Kidney (tissue), 14 donors: ENCODE results near the gene LOXL1. TPM values are rescaled to one million over a fixed set of nuclear protein-coding genes. Genes with fewer than 3 reads are reported as not detected.

Source experiments
- DNase-seq, 5 donors: peaks; one replicate each; pipeline ENCODE4 v3.0.0-alpha.2; 2013 to 2020
- FAIRE-seq: peaks from 2 replicates; lab custom pipeline; 2012; peaks lifted over from hg19 to GRCh38; lab: Jason Lieb, UNC
- H3K27ac ChIP-seq, 2 donors: one replicate each; pipeline ENCODE4 v1.7.0; 2013; ENCODE audit warnings: low read depth in 2 of 2, low read length in 2 of 2, inconsistent platforms in 1 of 2
- H3K27me3 ChIP-seq: one replicate; pipeline ENCODE4 v1.7.1; 2013; ENCODE audit warnings: low read length, inconsistent platforms; ENCODE audit not compliant: control insufficient read depth, insufficient read depth
- H3K36me3 ChIP-seq, 3 donors: one replicate each; pipeline versions ENCODE4 v1.7.0 to v1.7.1; 2013; ENCODE audit warnings: low read length in 3 of 3, control low read depth in 1 of 3, inconsistent platforms in 1 of 3; ENCODE audit not compliant: insufficient read depth in 3 of 3, control insufficient read depth in 2 of 3
- H3K4me1 ChIP-seq, 3 donors: one replicate each; pipeline versions ENCODE4 v1.7.0 to v1.7.1; 2013; ENCODE audit warnings: low read length in 3 of 3, inconsistent platforms in 1 of 3, low read depth in 1 of 3; ENCODE audit not compliant: control insufficient read depth in 2 of 3, insufficient read depth in 2 of 3
- H3K4me3 ChIP-seq, 3 donors: one replicate each; pipeline versions ENCODE4 v1.7.0 to v1.8.1; 2013; ENCODE audit warnings: low read length in 3 of 3, control low read depth in 1 of 3, inconsistent platforms in 1 of 3
- H3K9ac ChIP-seq, 3 donors: one replicate each; pipeline versions ENCODE4 v1.7.0 to v1.7.1; 2013; ENCODE audit warnings: low read length in 3 of 3, control low read depth in 1 of 3, inconsistent platforms in 1 of 3
- H3K9me3 ChIP-seq, 3 donors: one replicate each; pipeline versions ENCODE4 v1.7.0 to v1.7.1; 2013; ENCODE audit warnings: low read length in 3 of 3, control low read depth in 1 of 3, inconsistent platforms in 1 of 3; ENCODE audit not compliant: control insufficient read depth in 2 of 3, insufficient read depth in 1 of 3
- CTCF ChIP-seq: IDR thresholded peaks from 3 replicates; pipeline ENCODE4 v1.5.1; 2012; ENCODE audit warnings: mild to moderate bottlenecking, moderate library complexity, borderline replicate concordance; ENCODE audit not compliant: insufficient read depth; ENCODE audit errors: extremely low read depth
- intact Hi-C: fragments of 100-400 bp; cut with DNase I; formaldehyde crosslinking; loops from one replicate; pipeline ENCODE4 v1.11.1; 2022
- polyA plus RNA-seq: library from polyadenylated mRNA; stranded (reverse); fragments of 350-450 nt; fragmentation: Illumina TruSeq; extraction: RNeasy Lipid Tissue Mini Kit (QIAGEN cat#74804); gene quantifications from one replicate; pipeline ENCODE4 v1.2.3, GENCODE V29; 2014; ENCODE audit warnings: low read depth, low replicate concordance; ENCODE audit not compliant: insufficient read depth
- total RNA-seq: library from RNA; stranded (reverse); fragmentation: NEBNext Ultra II Directional; extraction: Animal tissue kit (Norgen Biotek cat#: 25700); gene quantifications from one replicate; pipeline ENCODE4 v1.2.1, GENCODE V29; 2021
- donor health status: control.
- donor health status: control.
- donor health status: control.
- donor health status: control.
- donor health status: control.
- donor health status: DM: yes; HTN: yes; CAD: no.
- donor health status: Normal renal cell carcinoma (clear cell type).

The LOXL1 gene
- total and polyA plus RNA-seq, 2 donors from 2014 or later, result 33.2 to 35.1 TPM

GRCh38 chr15:73948396-73948795 lies 22.1 kb downstream of the LOXL1 start:
- FAIRE-seq (no peak), DNase-seq (peak in 1 of 5 donors; percentile 18)
- intact Hi-C loops, result no loop called here

GRCh38 chr15:73948982-73949381 lies 22.7 kb downstream of the LOXL1 start:
- H3K27me3 ChIP-seq, result no peaks in the 10 kb centered on the region
- no peak overlapping the region for H3K9ac ChIP-seq
- no peak overlapping the region for H3K4me3 ChIP-seq
- intact Hi-C loops, result no loop called here
- H3K36me3 ChIP-seq, result peaks cover 0 to 7% (median 6%) of the 10 kb centered on the region in 3 donors
- TF ChIP-seq CTCF, result no peak
- DNase-seq (peak in 1 of 5 donors; percentile 20), FAIRE-seq (no peak)
- H3K4me1 ChIP-seq, result peaks cover 0 to 11% (median 10%) of the 10 kb centered on the region in 3 donors
- H3K27ac ChIP-seq, result no peak overlapping the region
- no peaks in the 10 kb centered on the region for H3K9me3 ChIP-seq

More at GRCh38 chr15:73948396-73948795, 22.1 kb downstream of the LOXL1 start:
- H3K36me3 ChIP-seq, result peaks cover 0 to 7% (median 6%) of the 10 kb centered on the region in 3 donors
- H3K9me3 ChIP-seq, result no peaks in the 10 kb centered on the region
- peaks cover 0 to 11% (median 8%) of the 10 kb centered on the region in 3 donors for H3K4me1 ChIP-seq
- TF ChIP-seq CTCF, result no peak
- no peaks in the 10 kb centered on the region for H3K27me3 ChIP-seq
- no peak overlapping the region for H3K27ac ChIP-seq
- H3K4me3 ChIP-seq, result no peak overlapping the region
- no peak overlapping the region for H3K9ac ChIP-seq

GRCh38 chr15:73949496-73949895 lies 23.2 kb downstream of the LOXL1 start:
- no peaks in the 10 kb centered on the region for H3K9me3 ChIP-seq
- peaks cover 0 to 7% (median 6%) of the 10 kb centered on the region in 3 donors for H3K36me3 ChIP-seq
- intact Hi-C loops, result no loop called here
- DNase-seq (peak in 1 of 5 donors; percentile 53), FAIRE-seq (no peak)
- H3K4me1 ChIP-seq, result peaks cover 0 to 11% (median 10%) of the 10 kb centered on the region in 3 donors
- no peak overlapping the region for H3K4me3 ChIP-seq
- no peak for TF ChIP-seq CTCF
- no peak overlapping the region for H3K9ac ChIP-seq
- H3K27ac ChIP-seq, result no peak overlapping the region
- H3K27me3 ChIP-seq, result no peaks in the 10 kb centered on the region

DNA sequence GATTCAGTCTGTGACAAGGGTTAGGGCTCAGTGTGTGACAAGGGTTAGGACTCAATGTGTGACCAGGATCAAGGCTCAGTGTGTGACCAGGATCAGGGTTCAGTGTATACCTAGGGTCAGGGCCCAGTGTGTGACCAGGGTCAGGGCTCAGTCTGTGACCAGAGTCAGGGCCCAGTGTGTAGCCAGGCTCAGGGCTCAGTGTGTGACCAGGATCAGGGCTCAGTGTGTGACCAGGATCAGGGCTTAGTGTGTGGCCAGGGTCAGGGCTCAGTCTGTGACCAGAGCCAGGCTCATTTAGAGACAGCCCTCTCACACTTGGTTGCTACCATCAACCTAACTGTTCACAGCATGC lies 24.2 kb downstream of the LOXL1 start:
- intact Hi-C loops, result no loop called here
- peaks cover 0 to 11% (median 10%) of the 10 kb centered on the region in 3 donors for H3K4me1 ChIP-seq
- H3K36me3 ChIP-seq, result peaks cover 0 to 7% (median 6%) of the 10 kb centered on the region in 3 donors
- peak overlapping the region; percentile 39 to 68 for H3K27ac ChIP-seq
- no peaks in the 10 kb centered on the region for H3K9me3 ChIP-seq
- H3K27me3 ChIP-seq, result no peaks in the 10 kb centered on the region
- no peak overlapping the region for H3K4me3 ChIP-seq
- TF ChIP-seq CTCF, result no peak
- H3K9ac ChIP-seq, result peak overlapping the region in 1 of 3 donors; percentile 13
- DNase-seq, result peak in 1 of 5 donors; percentile 63
- no peak for FAIRE-seq
